GM23338 (cell line): ENCODE measurements around the gene LMBRD1. TPM values are rescaled to one million over a fixed set of nuclear protein-coding genes. Genes with fewer than 3 reads are reported as not detected.

Experiments
- ATAC-seq: fragments of 200-7000 bp; cut with Tn5 transposase; 3 replicates; pipeline ENCODE4 v1.9.1; 2020
- DNase-seq: peaks from one replicate; pipeline ENCODE4 v3.0.0-alpha.2; 2015; ENCODE audit warnings: low spot score
- H2AFZ ChIP-seq: fragments of 200-600 bp; sonication (generic); 2 replicates; pipeline ENCODE4 v1.8.0; 2016; ENCODE audit warnings: antibody characterized with exemption, mild to moderate bottlenecking, moderate library complexity
- H3F3A ChIP-seq: fragments of 200-600 bp; sonication (generic); replicated peaks from 2 replicates; pipeline ENCODE4 v1.8.0; 2017; ENCODE audit warnings: antibody characterized with exemption, mixed run types, low read depth
- H3K27ac ChIP-seq: fragments of 200-600 bp; sonication (generic); 2 replicates; pipeline ENCODE4 v1.6.1; 2016; ENCODE audit warnings: low read depth
- H3K27me3 ChIP-seq: fragments of 200-600 bp; sonication (generic); 2 replicates; pipeline ENCODE4 v1.8.0; 2016; ENCODE audit warnings: mild to moderate bottlenecking, mixed run types, moderate library complexity; ENCODE audit not compliant: insufficient read depth
- H3K36me3 ChIP-seq: fragments of 200-600 bp; sonication (generic); 2 replicates; pipeline ENCODE4 v1.8.0; 2016; ENCODE audit warnings: mild to moderate bottlenecking; ENCODE audit not compliant: insufficient read depth
- H3K4me1 ChIP-seq: fragments of 200-600 bp; sonication (generic); 2 replicates; pipeline ENCODE4 v1.8.0; 2016; ENCODE audit warnings: mild to moderate bottlenecking, moderate library complexity; ENCODE audit not compliant: insufficient read depth
- H3K4me2 ChIP-seq: fragments of 200-600 bp; sonication (generic); 2 replicates; pipeline ENCODE4 v1.7.1; 2017; ENCODE audit warnings: mixed run types
- H3K4me3 ChIP-seq: fragments of 200-600 bp; sonication (generic); 2 replicates; pipeline ENCODE4 v1.6.1; 2016; ENCODE audit warnings: mixed run types
- H3K79me2 ChIP-seq: fragments of 200-600 bp; sonication (generic); replicated peaks from 2 replicates; pipeline ENCODE4 v1.8.0; 2017; ENCODE audit warnings: mild to moderate bottlenecking; ENCODE audit not compliant: insufficient read depth
- H3K9me2 ChIP-seq: fragments of 200-600 bp; sonication (generic); 2 replicates; pipeline ENCODE4 v1.8.0; 2017; ENCODE audit not compliant: insufficient read depth
- H4K20me1 ChIP-seq: fragments of 200-600 bp; sonication (generic); replicated peaks from 2 replicates; pipeline ENCODE4 v1.8.0; 2017; ENCODE audit warnings: mild to moderate bottlenecking; ENCODE audit not compliant: insufficient read depth
- H3K27ac Mint-ChIP-seq: 2 replicates; pipeline ENCODE4 v1.8.0; 2020; ENCODE audit warnings: inconsistent platforms, mild to moderate bottlenecking, moderate library complexity, mixed read lengths
- H3K27me3 Mint-ChIP-seq: 3 replicates; pipeline ENCODE4 v1.8.0; 2022; ENCODE audit warnings: low read depth, mild to moderate bottlenecking, moderate library complexity, mixed read lengths, inconsistent platforms; ENCODE audit not compliant: insufficient read depth, poor library complexity
- H3K36me3 Mint-ChIP-seq: 3 replicates; pipeline ENCODE4 v1.8.0; 2021; ENCODE audit warnings: low read depth, mild to moderate bottlenecking, inconsistent platforms, moderate library complexity, mixed read lengths
- H3K4me1 Mint-ChIP-seq: 3 replicates; pipeline ENCODE4 v1.8.0; 2020; ENCODE audit warnings: mild to moderate bottlenecking, inconsistent platforms, mixed read lengths
- H3K4me3 Mint-ChIP-seq: 3 replicates; pipeline ENCODE4 v1.8.0; 2021; ENCODE audit warnings: moderate library complexity, mild to moderate bottlenecking, inconsistent platforms, mixed read lengths
- H3K9me3 Mint-ChIP-seq: 3 replicates; pipeline ENCODE4 v1.8.0; 2020; ENCODE audit warnings: moderate library complexity, mild to moderate bottlenecking, inconsistent platforms, mixed read lengths
- CREB1 ChIP-seq: fragments of 250-450 bp; sonication (Bioruptor Pico); IDR thresholded peaks from 2 replicates; pipeline ENCODE4 v1.5.0; 2020; ENCODE audit warnings: low read depth, mild to moderate bottlenecking, moderate library complexity
- CTCF ChIP-seq, 2 experiments: fragments of 200-600 bp in 1 of 2; sonication (generic) in 1 of 2; conservative IDR thresholded peaks; 2 replicates each; pipeline versions ENCODE4 v1.5.1 to v1.6.1; 2016 to 2017; ENCODE audit warnings: antibody characterized with exemption in 2 of 2, low read depth in 2 of 2, mild to moderate bottlenecking in 2 of 2, moderate library complexity in 1 of 2
- ETS1 ChIP-seq: IDR thresholded peaks from 2 replicates; pipeline ENCODE4 v1.6.1; 2016; ENCODE audit warnings: antibody characterized with exemption
- EZH2 ChIP-seq: fragments of 200-600 bp; sonication (generic); IDR thresholded peaks from one replicate; pipeline ENCODE4 v1.8.0; 2017; ENCODE audit warnings: antibody characterized with exemption, mild to moderate bottlenecking, low read depth; ENCODE audit not compliant: unreplicated experiment
- EZH2phosphoT487 ChIP-seq: fragments of 200-600 bp; sonication (generic); IDR thresholded peaks from one replicate; pipeline ENCODE4 v1.8.1; 2018; ENCODE audit warnings: antibody characterized with exemption; ENCODE audit not compliant: unreplicated experiment
- JUNB ChIP-seq: IDR thresholded peaks from one replicate; pipeline ENCODE4 v1.6.1; 2016; ENCODE audit warnings: antibody characterized with exemption; ENCODE audit not compliant: unreplicated experiment
- NANOG ChIP-seq: IDR thresholded peaks from 2 replicates; pipeline ENCODE4 v1.6.1; 2016; ENCODE audit warnings: antibody characterized with exemption, borderline replicate concordance
- POLR2AphosphoS5 ChIP-seq: IDR thresholded peaks from 2 replicates; pipeline ENCODE4 v1.6.1; 2016; ENCODE audit warnings: antibody characterized with exemption, low read depth
- REST ChIP-seq: IDR thresholded peaks from one replicate; pipeline ENCODE4 v1.6.1; 2018; ENCODE audit warnings: antibody characterized with exemption; ENCODE audit not compliant: unreplicated experiment
- STAT1 ChIP-seq: IDR thresholded peaks from one replicate; pipeline ENCODE4 v1.6.1; 2016; ENCODE audit warnings: antibody characterized with exemption; ENCODE audit not compliant: unreplicated experiment
- ZNF114 ChIP-seq: fragments of 250-450 bp; sonication (Bioruptor Pico); IDR thresholded peaks from 2 replicates; pipeline ENCODE4 v1.5.0; 2020; ENCODE audit warnings: mild to moderate bottlenecking, moderate library complexity
- ZNF331 ChIP-seq: fragments of 250-450 bp; sonication (Bioruptor Pico); IDR thresholded peaks from 2 replicates; pipeline ENCODE4 v1.5.0; 2020; ENCODE audit warnings: low read depth, mild to moderate bottlenecking, moderate library complexity
- ZNF462 ChIP-seq: fragments of 250-450 bp; sonication (Bioruptor Pico); IDR thresholded peaks from 2 replicates; pipeline ENCODE4 v1.5.0; 2020; ENCODE audit warnings: mild to moderate bottlenecking, moderate library complexity
- polyA plus RNA-seq: library from polyadenylated mRNA; unstranded; fragments of >200 nt; fragmentation: Nextera tagmentation; extraction: Ambion mirVana; gene quantifications from 2 replicates; pipeline ENCODE4 v1.2.1, GENCODE V29; 2016
- total RNA-seq: library from RNA; depleted of rRNA; stranded (reverse); fragments of >200 nt; shearing (Covaris generic); gene quantifications from 2 replicates; pipeline ENCODE4 v1.2.3, GENCODE V29; 2014

LMBRD1 gene
- total and polyA plus RNA-seq, 2 experiments from 2014 or later: 20.3 to 21.0 TPM

- Mint-ChIP-seq H3K9me3 (no peaks in the 10 kb centered on the region), H3K36me3 (no peaks in the 10 kb centered on the region), H3K27me3 (no peaks in the 10 kb centered on the region), H3K27ac (no peak overlapping the region), H3K4me3 (no peak overlapping the region), H3K4me1 (no peaks in the 10 kb centered on the region)
- Histone ChIP-seq H3K27ac (no peak overlapping the region), H3K9me2 (no peaks in the 10 kb centered on the region), H3F3A (no peaks in the 10 kb centered on the region), H3K36me3 (no peaks in the 10 kb centered on the region), H3K4me1 (no peaks in the 10 kb centered on the region), H4K20me1 (no peaks in the 10 kb centered on the region), H3K4me3 (no peak overlapping the region), H2AFZ (no peak overlapping the region), H3K4me2 (no peak overlapping the region), H3K27me3 (no peaks in the 10 kb centered on the region), H3K79me2 (no peaks in the 10 kb centered on the region)
- DNase-seq: no peak
- ATAC-seq: no peak
- TF ChIP-seq ZNF114 (CRISPR knock-in tag): no peak
- no peak for TF ChIP-seq POLR2AphosphoS5
- TF ChIP-seq CREB1: no peak
- TF ChIP-seq ZNF462 (CRISPR knock-in tag): no peak
- TF ChIP-seq REST: no peak
- no peak for TF ChIP-seq ETS1
- TF ChIP-seq CTCF (conservative IDR thresholded peaks at IDR 0.05; ENCODE audit: low read depth in 2 of 2): no peak
- no peak for TF ChIP-seq ZNF331
- TF ChIP-seq EZH2phosphoT487: no peak
- no peak for TF ChIP-seq STAT1
- no peak for TF ChIP-seq NANOG
- no peak for TF ChIP-seq JUNB
- no peak for TF ChIP-seq EZH2
These were observed 149.1 kb downstream of the LMBRD1 start for GRCh38 chr6:69647726-69648125.
